Activated T-helper 17 cell treated with anti-CD3 and anti-CD28 coated beads, Interleukin-2, amount 50 U/mL, for 72 hours (primary cell): ENCODE data around the gene CDK5RAP3. TPM values are rescaled to one million over a fixed set of nuclear protein-coding genes. Genes with fewer than 3 reads are reported as not detected.
"Not testable (repeated sequence)": the region's sequence is repeated elsewhere in the genome, so short reads cannot be mapped to it uniquely, and the experiment has no call there.

Experiments
- ATAC-seq: fragments of 150-1000 bp; cut with Tn5 transposase; replicated peaks from 2 replicates; pipeline ENCODE4 v1.10.0; 2021; ENCODE audit warnings: mild to moderate bottlenecking, moderate library complexity
- H3K27ac Mint-ChIP-seq: one replicate; pipeline ENCODE4 v1.8.0; 2022; ENCODE audit warnings: mixed read lengths
- H3K27me3 Mint-ChIP-seq: one replicate; pipeline ENCODE4 v1.8.0; 2022; ENCODE audit warnings: mixed read lengths
- H3K36me3 Mint-ChIP-seq: one replicate; pipeline ENCODE4 v1.8.0; 2022; ENCODE audit warnings: low read depth, mild to moderate bottlenecking, mixed read lengths
- H3K4me1 Mint-ChIP-seq: one replicate; pipeline ENCODE4 v1.8.0; 2022; ENCODE audit warnings: mixed read lengths
- H3K4me3 Mint-ChIP-seq: one replicate; pipeline ENCODE4 v1.8.0; 2022; ENCODE audit warnings: mild to moderate bottlenecking, mixed read lengths
- H3K9me3 Mint-ChIP-seq: one replicate; pipeline ENCODE4 v1.8.0; 2022; ENCODE audit warnings: mixed read lengths
- total RNA-seq, 2 donors: library from RNA; stranded (reverse); gene quantifications; one replicate each; pipeline ENCODE4 v1.2.3, GENCODE V29; 2022

CDK5RAP3 gene
- total RNA-seq, 2 donors from 2014 or later: 139 to 216 TPM

DNA sequence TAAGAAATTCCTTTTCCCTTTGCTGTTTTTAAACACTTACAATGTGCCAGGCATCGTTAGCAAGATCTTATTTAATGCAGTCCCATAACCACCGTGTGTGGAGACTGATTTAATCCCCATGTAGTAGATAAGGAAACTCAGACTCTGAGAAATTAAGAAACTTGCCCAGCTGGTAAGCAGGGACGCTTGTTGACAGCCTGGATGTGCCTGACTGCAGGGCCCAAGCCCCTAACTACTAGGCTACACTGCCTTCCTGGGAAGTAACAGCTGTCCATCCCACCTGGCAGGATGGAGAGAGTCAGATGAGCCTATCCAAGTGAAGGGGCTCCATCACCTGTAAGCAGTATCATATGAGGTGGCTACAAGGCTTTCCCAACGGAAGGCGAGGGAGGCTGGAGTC is 23.1 kb downstream of the CDK5RAP3 start:
- Mint-ChIP-seq H3K4me1 (peaks cover 3% of the 10 kb centered on the region), H3K9me3 (no peaks in the 10 kb centered on the region), H3K36me3 (no peaks in the 10 kb centered on the region), H3K4me3 (no peak overlapping the region), H3K27ac (no peak overlapping the region), H3K27me3 (peaks cover 6% of the 10 kb centered on the region)
- ATAC-seq: no peak

DNA sequence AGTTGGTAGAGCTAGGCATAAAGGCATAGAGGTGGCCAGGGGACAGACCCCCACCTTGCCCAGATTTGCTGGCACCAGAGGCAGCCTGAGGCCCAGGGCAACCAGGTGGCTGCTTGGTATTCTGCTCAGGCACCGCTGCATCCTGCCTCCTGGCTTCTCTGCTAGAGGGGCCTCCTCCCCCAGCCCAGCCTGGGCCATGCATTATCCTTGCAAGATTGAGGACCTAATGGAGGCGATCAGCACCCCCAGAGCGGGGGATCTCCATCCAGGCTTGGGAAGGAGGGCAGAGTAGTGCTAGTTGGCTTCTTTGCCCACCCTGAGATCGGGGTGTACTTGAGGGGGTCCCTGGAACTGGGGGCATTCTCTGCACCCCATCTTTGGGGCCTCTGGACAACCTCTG is 23.8 kb downstream of the CDK5RAP3 start:
- Mint-ChIP-seq H3K27ac (no peak overlapping the region), H3K4me1 (no peaks in the 10 kb centered on the region)

DNA sequence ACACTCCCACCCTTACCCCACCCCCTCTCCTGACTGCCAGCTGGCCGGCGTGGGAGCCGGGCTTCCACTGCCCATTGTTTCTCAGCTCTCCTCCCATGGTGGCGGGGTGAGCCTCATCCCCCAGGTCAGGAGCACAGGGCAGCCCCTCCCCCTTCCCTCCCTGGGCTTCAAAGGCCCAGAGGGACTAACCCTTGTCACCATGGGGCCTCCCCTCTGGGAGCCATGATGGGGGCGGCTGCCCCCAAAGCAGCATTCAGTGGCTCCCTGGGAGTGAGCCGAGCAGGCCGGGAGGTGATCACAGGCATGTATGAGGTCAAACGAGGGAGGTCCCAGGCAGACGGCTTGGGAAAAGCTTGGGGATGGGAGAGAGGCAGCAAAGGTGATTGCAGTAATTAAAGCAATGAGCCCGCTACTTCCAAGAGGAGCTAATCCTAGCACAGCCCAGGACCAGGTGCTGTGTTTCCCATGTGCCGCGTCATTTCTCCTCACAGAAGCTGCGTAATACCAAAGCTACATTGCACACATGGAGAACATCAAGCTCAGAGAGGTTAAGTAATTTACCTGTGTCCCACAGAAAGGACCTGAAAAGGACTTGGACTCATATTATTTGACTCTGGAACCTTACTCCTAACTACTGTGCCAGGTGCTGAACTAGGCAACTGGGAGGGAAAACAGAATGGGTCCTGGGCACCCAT is 24.5 kb downstream of the CDK5RAP3 start:
- Mint-ChIP-seq H3K27ac (no peak overlapping the region), H3K4me3 (no peak overlapping the region)

More for the DNA sequence above, 23.8 kb downstream of the CDK5RAP3 start:
- H3K4me3 Mint-ChIP-seq: no peak overlapping the region
- H3K36me3 Mint-ChIP-seq: no peaks in the 10 kb centered on the region
- H3K9me3 Mint-ChIP-seq: no peaks in the 10 kb centered on the region
- ATAC-seq: no peak
- peaks cover 6% of the 10 kb centered on the region for H3K27me3 Mint-ChIP-seq

DNA sequence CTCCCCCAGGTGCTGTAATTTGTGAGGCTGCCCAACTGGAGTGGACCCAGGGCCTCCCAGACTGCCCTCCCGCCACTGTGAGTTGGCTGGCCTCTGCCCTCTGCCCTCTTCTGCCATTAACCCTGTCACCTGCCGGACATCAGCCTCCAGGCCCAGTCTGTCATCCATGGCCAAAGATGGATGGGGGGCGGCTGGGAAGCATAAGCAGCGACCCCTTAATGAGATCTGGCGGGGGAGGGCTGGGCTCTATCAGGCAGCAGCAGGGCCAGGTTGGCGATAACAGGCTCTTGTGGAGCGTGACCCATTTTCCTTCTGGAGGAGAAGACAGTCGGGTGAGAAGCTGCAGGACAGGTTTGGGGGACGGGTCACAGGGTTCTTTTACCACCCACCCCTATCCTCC is 25.3 kb downstream of the CDK5RAP3 start:
- Mint-ChIP-seq H3K27ac (no peak overlapping the region), H3K4me1 (no peaks in the 10 kb centered on the region), H3K9me3 (no peaks in the 10 kb centered on the region), H3K27me3 (peaks cover 6% of the 10 kb centered on the region), H3K4me3 (no peak overlapping the region), H3K36me3 (no peaks in the 10 kb centered on the region)
- ATAC-seq: no peak

More for the DNA sequence above, 24.5 kb downstream of the CDK5RAP3 start:
- no peak for ATAC-seq
- no peaks in the 10 kb centered on the region for H3K9me3 Mint-ChIP-seq
- no peaks in the 10 kb centered on the region for H3K4me1 Mint-ChIP-seq
- H3K27me3 Mint-ChIP-seq: peaks cover 6% of the 10 kb centered on the region
- no peaks in the 10 kb centered on the region for H3K36me3 Mint-ChIP-seq

DNA sequence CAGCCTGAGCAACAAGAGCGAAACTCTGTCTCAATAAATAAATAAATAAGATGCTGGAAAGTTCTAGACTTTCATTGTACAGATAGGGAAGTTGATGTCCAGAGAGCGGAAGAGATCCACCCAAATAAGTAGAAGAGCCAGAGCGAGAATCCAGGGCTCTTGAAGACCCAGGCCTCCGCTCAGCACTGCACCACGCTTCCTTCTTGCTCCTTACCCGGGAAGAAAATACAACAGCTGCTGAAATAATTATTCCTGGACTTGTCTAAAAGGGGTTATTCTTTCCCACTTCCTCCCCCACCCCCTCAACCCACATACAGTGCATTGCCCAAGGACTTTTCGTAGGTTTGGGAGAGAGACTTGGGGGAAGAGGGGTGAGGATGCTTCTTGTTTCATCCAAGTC is 26.7 kb downstream of the CDK5RAP3 start:
- Mint-ChIP-seq H3K36me3 (no peaks in the 10 kb centered on the region), H3K27ac (no peak overlapping the region), H3K9me3 (no peaks in the 10 kb centered on the region), H3K4me3 (no peak overlapping the region), H3K27me3 (peaks cover 6% of the 10 kb centered on the region), H3K4me1 (no peaks in the 10 kb centered on the region)
- ATAC-seq: no peak

DNA sequence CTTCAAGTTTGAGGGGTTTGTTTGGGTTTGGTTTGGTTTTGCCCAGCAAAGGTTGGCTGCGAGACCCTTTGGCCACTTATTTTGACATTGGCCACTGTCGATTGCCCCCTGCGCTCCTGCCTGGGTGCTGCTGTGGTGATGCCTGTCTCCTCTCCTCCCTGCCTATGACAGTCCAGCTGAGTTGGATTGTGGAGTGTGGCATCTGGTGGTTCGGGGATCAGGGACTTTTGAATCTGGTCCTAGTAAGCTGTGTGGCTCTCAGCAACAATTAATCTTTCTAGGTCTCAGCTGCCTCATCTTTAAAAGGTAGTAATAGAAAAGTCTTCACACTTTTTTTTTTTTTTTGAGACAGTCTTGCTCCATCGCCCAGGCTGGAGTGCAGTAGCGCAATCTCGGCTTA is 27.1 kb downstream of the CDK5RAP3 start:
- no peaks in the 10 kb centered on the region for H3K4me1 Mint-ChIP-seq
- no peaks in the 10 kb centered on the region for H3K36me3 Mint-ChIP-seq
- peaks cover 3% of the 10 kb centered on the region for H3K27me3 Mint-ChIP-seq
- no peak overlapping the region for H3K27ac Mint-ChIP-seq
- no peak for ATAC-seq
- H3K4me3 Mint-ChIP-seq: no peak overlapping the region
- H3K9me3 Mint-ChIP-seq: no peaks in the 10 kb centered on the region

DNA sequence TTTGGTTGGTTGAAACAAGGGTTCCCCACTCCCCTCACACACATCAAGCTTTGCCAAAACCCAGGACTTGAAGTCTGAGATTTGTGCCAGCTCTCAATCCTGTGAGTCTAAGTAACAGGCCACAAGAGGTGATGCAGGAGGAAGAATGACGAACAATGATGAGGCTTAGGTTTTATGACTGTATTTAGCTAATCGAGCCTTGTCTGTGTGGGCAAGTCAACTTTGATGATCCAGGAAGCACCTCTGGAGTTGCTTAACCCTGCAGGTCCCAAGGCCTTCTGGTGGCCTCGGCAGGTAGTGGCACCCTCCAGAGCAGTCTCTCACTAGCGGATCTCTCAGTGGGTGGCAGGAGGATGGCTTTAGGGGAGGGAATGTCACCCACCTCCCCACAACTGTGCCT is 28.7 kb downstream of the CDK5RAP3 start:
- H3K36me3 Mint-ChIP-seq: no peaks in the 10 kb centered on the region
- H3K4me3 Mint-ChIP-seq: no peak overlapping the region
- no peak overlapping the region for H3K27ac Mint-ChIP-seq
- H3K4me1 Mint-ChIP-seq: peaks cover 7% of the 10 kb centered on the region
- H3K27me3 Mint-ChIP-seq: peaks cover 7% of the 10 kb centered on the region
- ATAC-seq: peak; percentile 44
- H3K9me3 Mint-ChIP-seq: no peaks in the 10 kb centered on the region

DNA sequence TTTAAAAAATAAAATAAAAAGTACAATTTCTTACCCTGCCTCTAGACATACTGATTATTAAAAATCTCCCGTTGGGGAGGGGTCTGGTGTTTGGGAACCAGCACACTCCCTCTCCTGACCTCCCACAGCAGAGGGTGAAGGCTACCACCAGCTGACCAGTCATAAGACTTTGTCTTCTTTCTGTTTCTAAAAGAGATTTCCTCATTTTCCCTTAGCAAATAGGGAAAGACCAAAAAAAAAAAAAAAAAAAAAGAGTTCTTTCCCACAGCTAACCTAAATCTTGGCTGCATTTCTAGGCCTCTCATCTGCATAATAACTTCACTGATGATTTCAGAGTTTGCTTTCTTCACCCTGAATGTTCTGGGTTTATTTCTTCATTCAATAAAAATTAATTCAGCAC is 30.3 kb downstream of the CDK5RAP3 start:
- peaks cover 10% of the 10 kb centered on the region for H3K27me3 Mint-ChIP-seq
- no peaks in the 10 kb centered on the region for H3K36me3 Mint-ChIP-seq
- no peak overlapping the region for H3K4me3 Mint-ChIP-seq
- H3K4me1 Mint-ChIP-seq: peaks cover 7% of the 10 kb centered on the region
- ATAC-seq: no peak
- H3K9me3 Mint-ChIP-seq: no peaks in the 10 kb centered on the region
- no peak overlapping the region for H3K27ac Mint-ChIP-seq

DNA sequence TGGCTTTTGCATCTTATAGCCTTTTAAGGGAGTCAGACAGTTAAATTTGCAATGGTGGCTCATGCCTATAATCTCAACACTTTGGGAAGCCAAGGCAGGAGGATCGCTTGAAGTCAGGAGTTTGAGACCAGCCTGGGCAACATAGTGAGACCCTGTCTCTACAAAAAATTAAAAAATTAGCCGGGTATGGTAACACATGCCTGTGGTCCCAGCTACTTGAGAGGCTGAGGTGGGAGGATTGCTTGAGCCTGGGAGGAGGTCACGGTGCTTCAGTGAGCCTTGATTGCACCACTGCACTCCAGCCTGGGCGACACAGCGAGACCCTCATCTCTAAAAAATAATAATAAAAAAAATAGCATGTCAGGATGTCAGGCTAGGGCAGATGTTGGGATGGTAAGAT is 30.7 kb downstream of the CDK5RAP3 start:
- H3K4me3 Mint-ChIP-seq, H3K4me1 Mint-ChIP-seq, H3K36me3 Mint-ChIP-seq, H3K27ac Mint-ChIP-seq, H3K9me3 Mint-ChIP-seq, ATAC-seq: not testable (repeated sequence)
- peaks cover 11% of the 10 kb centered on the region for H3K27me3 Mint-ChIP-seq

DNA sequence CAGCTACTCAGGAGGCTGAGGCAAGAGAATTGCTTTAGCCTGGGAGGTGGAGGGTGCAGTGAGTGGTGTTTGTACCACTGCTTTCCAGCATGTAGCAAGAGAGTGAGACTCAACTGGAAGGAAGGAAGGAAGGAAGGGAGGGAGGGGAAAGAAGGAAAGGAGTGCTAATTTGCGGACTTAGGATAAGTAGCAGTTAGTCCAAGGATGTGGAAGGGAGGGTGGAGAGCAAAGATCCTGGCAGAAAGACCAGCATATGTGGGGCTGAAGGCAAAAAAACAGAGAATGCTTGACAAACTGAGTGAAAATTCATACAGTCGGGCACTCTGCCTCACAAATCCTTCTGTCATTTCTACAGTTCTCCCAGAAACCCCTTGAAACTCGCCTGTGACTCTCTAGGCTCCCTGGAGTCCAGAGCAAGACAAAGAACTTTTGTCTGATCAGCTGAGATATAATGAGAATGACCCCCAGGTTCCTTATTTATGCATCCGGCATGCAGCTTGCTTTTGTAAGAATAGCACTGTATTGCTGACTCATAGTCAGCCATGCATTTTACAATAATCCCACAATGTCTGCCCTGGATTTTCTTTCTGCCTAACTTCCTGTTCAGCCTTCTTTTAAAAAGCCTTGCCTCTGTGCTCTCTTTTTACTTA is 31.5 kb downstream of the CDK5RAP3 start:
- Mint-ChIP-seq H3K9me3 (no peaks in the 10 kb centered on the region), H3K36me3 (no peaks in the 10 kb centered on the region), H3K4me3 (no peak overlapping the region), H3K4me1 (peaks cover 7% of the 10 kb centered on the region), H3K27ac (no peak overlapping the region), H3K27me3 (peaks cover 17% of the 10 kb centered on the region)
- ATAC-seq: no peak

DNA sequence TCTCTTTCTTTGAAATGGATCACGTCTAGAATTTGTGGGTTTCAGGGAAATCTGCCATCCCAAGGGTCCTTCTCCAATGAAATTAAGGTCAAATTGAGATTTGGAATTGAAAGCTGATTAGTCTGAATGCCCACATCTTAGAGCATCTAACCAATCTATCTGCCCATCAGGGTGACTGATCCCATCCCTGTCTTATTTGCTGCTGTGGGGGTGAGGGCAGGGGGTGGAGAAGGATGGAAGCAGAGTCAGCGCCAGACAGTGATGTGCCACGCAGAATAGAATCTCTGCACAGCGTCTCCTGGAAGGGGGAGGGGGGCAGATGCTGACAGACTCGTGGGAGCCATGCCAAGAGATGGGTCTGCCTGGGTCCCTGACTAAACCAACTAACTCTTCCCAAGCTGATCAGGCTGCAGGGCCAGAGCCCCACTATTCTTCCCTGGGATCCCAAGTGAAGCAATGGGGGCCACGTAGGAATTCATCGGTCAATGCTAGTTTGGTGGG is 32.1 kb downstream of the CDK5RAP3 start:
- H3K36me3 Mint-ChIP-seq: no peaks in the 10 kb centered on the region

DNA sequence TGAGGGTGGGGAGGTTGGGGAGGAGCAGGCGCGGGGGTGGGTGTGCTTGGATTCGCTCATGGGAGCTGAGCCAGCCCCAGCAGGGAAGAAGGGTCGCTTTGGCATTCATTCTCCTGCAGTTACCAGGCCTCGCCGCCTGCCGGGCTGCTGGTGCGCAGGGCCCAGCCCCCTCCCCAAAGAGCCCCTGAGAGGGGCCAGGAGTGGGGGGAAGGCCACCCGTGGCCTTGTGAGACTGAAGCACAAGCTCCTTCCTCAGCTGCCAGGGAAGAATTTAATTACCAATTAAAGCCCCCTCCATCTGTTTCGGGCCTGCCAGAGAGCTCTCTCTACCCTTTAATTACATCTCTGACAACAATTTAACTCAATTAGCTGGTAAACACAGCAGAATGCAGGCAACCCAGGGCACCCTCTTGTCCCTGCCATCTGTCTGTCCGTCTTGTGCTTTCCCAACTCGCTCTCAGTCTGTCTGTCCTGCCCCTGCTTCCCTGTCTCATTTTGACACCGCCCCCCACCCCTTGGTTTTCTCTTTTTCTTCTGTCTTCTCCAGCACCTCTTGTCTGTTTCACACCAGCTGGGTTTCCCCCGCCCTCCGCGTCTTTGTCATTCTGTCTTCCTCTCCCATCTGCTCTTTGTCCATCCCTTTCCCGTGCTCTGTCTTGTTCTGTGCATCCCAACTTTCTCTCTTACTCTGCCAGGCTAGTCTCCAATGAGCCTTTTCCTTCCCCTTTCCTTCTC is 32.7 kb downstream of the CDK5RAP3 start:
- Mint-ChIP-seq H3K9me3 (no peaks in the 10 kb centered on the region), H3K27me3 (peaks cover 21% of the 10 kb centered on the region), H3K36me3 (no peaks in the 10 kb centered on the region), H3K27ac (no peak overlapping the region), H3K4me1 (peaks cover 7% of the 10 kb centered on the region), H3K4me3 (no peak overlapping the region)
- no peak for ATAC-seq

More for the DNA sequence above, 32.1 kb downstream of the CDK5RAP3 start:
- Mint-ChIP-seq H3K4me1 (peaks cover 7% of the 10 kb centered on the region), H3K27ac (no peak overlapping the region), H3K9me3 (no peaks in the 10 kb centered on the region), H3K27me3 (peaks cover 17% of the 10 kb centered on the region), H3K4me3 (no peak overlapping the region)
- ATAC-seq: no peak

DNA sequence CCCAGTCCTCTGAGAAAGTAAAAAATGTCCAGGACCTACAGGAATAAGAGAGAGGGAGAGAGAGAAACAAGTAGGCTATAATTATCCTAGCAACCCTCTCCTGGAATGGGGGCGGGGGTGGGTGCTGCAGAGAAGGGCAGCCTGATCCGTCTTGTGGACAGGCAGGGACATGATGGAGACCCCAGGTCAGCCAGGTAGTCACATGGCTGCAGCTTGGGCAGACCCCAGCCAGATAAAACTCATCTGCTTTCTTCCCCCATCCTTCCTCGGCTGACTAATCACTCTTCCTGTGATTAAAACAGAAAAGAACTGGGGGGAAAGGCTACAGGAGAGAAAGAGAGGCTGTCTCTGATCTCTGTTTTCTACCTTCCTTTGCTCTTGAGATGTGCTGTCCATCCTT is 34.1 kb downstream of the CDK5RAP3 start:
- H3K9me3 Mint-ChIP-seq: no peaks in the 10 kb centered on the region
- H3K4me3 Mint-ChIP-seq: no peak overlapping the region
- H3K27ac Mint-ChIP-seq: no peak overlapping the region
- H3K27me3 Mint-ChIP-seq: peaks cover 28% of the 10 kb centered on the region
- no peaks in the 10 kb centered on the region for H3K36me3 Mint-ChIP-seq
- H3K4me1 Mint-ChIP-seq: peaks cover 7% of the 10 kb centered on the region
- peak; percentile 19 for ATAC-seq

DNA sequence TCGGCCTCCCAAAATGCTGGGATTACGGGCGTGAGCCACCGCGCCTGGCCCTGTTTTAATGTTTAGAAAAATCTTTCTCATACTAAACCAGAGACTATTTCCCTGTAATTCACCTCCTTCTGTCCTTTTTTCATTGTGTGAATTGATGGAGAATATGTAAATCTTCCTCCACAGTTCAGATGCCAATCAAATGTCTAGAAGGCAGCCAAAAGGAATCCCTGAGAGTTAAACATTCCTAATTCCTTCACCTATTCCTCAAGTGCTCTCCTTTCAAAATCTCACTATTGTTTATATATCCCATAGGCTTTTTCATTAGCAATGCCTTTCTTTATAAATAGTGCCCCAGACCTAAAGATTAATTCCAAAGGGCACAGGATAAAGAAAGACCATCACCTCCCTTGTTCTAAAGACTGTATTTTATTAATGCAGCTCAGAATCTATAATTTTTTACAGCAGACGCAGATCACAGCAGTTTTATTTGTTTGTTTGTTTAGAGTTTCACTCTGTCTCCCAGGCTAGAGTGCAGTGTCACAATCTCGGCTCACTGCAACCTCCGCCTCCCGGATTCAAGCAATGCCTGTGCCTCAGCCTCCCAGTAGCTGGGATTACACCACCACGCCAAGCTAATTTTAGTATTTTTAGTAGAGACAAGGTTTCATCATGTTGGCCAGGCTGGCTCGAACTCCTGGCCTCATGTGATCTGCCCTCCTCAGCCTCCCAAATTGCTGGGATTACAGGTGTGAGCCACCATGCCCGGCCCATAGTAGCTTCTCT is 36.2 kb downstream of the CDK5RAP3 start:
- no peak overlapping the region for H3K4me3 Mint-ChIP-seq
- H3K27me3 Mint-ChIP-seq: peaks cover 34% of the 10 kb centered on the region
- H3K27ac Mint-ChIP-seq: no peak overlapping the region
- ATAC-seq: no peak
- no peaks in the 10 kb centered on the region for H3K9me3 Mint-ChIP-seq
- H3K4me1 Mint-ChIP-seq: peaks cover 12% of the 10 kb centered on the region
- no peaks in the 10 kb centered on the region for H3K36me3 Mint-ChIP-seq
